Uterus (tissue), 4 donors: Measurements from ENCODE around the gene CALM3. TPM values are rescaled to one million over a fixed set of nuclear protein-coding genes. Genes with fewer than 3 reads are reported as not detected.

ENCODE experiments used
- DNase-seq, 2 donors: peaks; one replicate each; pipeline ENCODE4 v3.0.0-alpha.2; 2019 to 2020
- H3K27ac ChIP-seq, 2 donors: fragments of 200-600 bp; sonication (generic); 1 replicate in 1 of 2; 2 replicates in 1 of 2; pipeline ENCODE4 v1.5.1; 2016 to 2018
- H3K27me3 ChIP-seq, 2 donors: fragments of 200-600 bp; sonication (generic); one replicate each; pipeline ENCODE4 v1.5.1; 2018 to 2019; ENCODE audit warnings: control low read depth in 1 of 2
- H3K36me3 ChIP-seq, 2 donors: fragments of 200-600 bp; sonication (generic); one replicate each; pipeline ENCODE4 v1.5.1; 2019; ENCODE audit warnings: control low read depth in 1 of 2
- H3K4me1 ChIP-seq, 2 donors: fragments of 200-600 bp; sonication (generic); one replicate each; pipeline ENCODE4 v1.5.1; 2018 to 2019; ENCODE audit warnings: control low read depth in 1 of 2
- H3K4me3 ChIP-seq, 2 donors: fragments of 200-600 bp; sonication (generic); 1 replicate in 1 of 2; 2 replicates in 1 of 2; pipeline ENCODE4 v1.5.1; 2018 to 2019; ENCODE audit warnings: mild to moderate bottlenecking in 1 of 2
- H3K9me3 ChIP-seq, 2 donors: fragments of 200-600 bp; sonication (generic); one replicate each; pipeline ENCODE4 v1.5.1; 2019; ENCODE audit warnings: control low read depth in 1 of 2
- CTCF ChIP-seq, 4 experiments: fragments of 200-600 bp in 2 of 4; fragments of 450-650 bp in 2 of 4; sonication (generic) in 2 of 4; IDR thresholded peaks; one replicate each; pipeline ENCODE4 v1.5.1; 2016 to 2019; ENCODE audit warnings: antibody characterized with exemption in 4 of 4, mild to moderate bottlenecking in 2 of 4, moderate library complexity in 1 of 4
- POLR2A ChIP-seq, 2 donors: fragments of 450-650 bp; IDR thresholded peaks; one replicate each; pipeline ENCODE4 v1.6.1; 2016; ENCODE audit warnings: antibody characterized with exemption in 2 of 2, mild to moderate bottlenecking in 1 of 2, moderate library complexity in 1 of 2
- intact Hi-C: fragments of 100-400 bp; cut with DNase I; formaldehyde crosslinking; loops from one replicate; pipeline ENCODE4 v1.15.1; 2023; ENCODE audit warnings: low total_unique reads
- total RNA-seq, 4 donors: library from RNA; depleted of rRNA in 3 of 4; stranded (reverse); fragments of >200 nt in 3 of 4; gene quantifications; one replicate each; pipeline versions ENCODE4 v1.1.0 to v1.2.4, GENCODE V29; 2014 to 2023
- donor health status: DM: yes; HTN: yes; CAD: no.

CALM3 gene
- total RNA-seq, 4 donors from 2014 or later: 83.8 to 225 (median 157) TPM

- H3K27ac ChIP-seq: no peak overlapping the region
- no peaks in the 10 kb centered on the region for H3K27me3 ChIP-seq
- H3K36me3 ChIP-seq: no peaks in the 10 kb centered on the region
- no peak for DNase-seq
- no peak overlapping the region for H3K4me3 ChIP-seq
- TF ChIP-seq POLR2A (IDR thresholded peaks at IDR 0.05): no peak
- no peak for TF ChIP-seq CTCF (IDR thresholded peaks at IDR 0.05)
- H3K4me1 ChIP-seq: no peaks in the 10 kb centered on the region
- intact Hi-C loops: no loop called here
- H3K9me3 ChIP-seq: no peaks in the 10 kb centered on the region
Observed at GRCh38 chr19:46587861-46588260, 13.3 kb upstream of the CALM3 start.

- DNase-seq: no peak
- Histone ChIP-seq H3K27ac (no peak overlapping the region), H3K36me3 (no peaks in the 10 kb centered on the region), H3K9me3 (no peaks in the 10 kb centered on the region), H3K4me1 (no peaks in the 10 kb centered on the region), H3K27me3 (no peaks in the 10 kb centered on the region), H3K4me3 (no peak overlapping the region)
- no peak for TF ChIP-seq CTCF (IDR thresholded peaks at IDR 0.05)
- no peak for TF ChIP-seq POLR2A (IDR thresholded peaks at IDR 0.05)
- intact Hi-C loops: no loop called here
Observed at GRCh38 chr19:46591254-46591653, 9.9 kb upstream of the CALM3 start.

GRCh38 chr19:46591870-46592269 lies 9.3 kb upstream of the CALM3 start:
- intact Hi-C loops: no loop called here
- Histone ChIP-seq H3K4me3 (no peak overlapping the region), H3K27me3 (no peaks in the 10 kb centered on the region), H3K4me1 (no peaks in the 10 kb centered on the region), H3K9me3 (no peaks in the 10 kb centered on the region), H3K36me3 (no peaks in the 10 kb centered on the region), H3K27ac (no peak overlapping the region)
- TF ChIP-seq POLR2A (IDR thresholded peaks at IDR 0.05): no peak
- no peak for TF ChIP-seq CTCF (IDR thresholded peaks at IDR 0.05)
- DNase-seq: no peak

- no peak overlapping the region for H3K27ac ChIP-seq
- no peaks in the 10 kb centered on the region for H3K4me1 ChIP-seq
- H3K4me3 ChIP-seq: no peak overlapping the region
- no peaks in the 10 kb centered on the region for H3K27me3 ChIP-seq
- no peaks in the 10 kb centered on the region for H3K36me3 ChIP-seq
- H3K9me3 ChIP-seq: no peaks in the 10 kb centered on the region
- TF ChIP-seq CTCF (IDR thresholded peaks at IDR 0.05): no peak
- TF ChIP-seq POLR2A (IDR thresholded peaks at IDR 0.05): no peak
- DNase-seq: no peak
- intact Hi-C loops: no loop called here
Observed at GRCh38 chr19:46596008-46596407, 5.1 kb upstream of the CALM3 start.

- H3K9me3 ChIP-seq: no peaks in the 10 kb centered on the region
- peaks cover 0 to 8% of the 10 kb centered on the region in 2 donors for H3K4me1 ChIP-seq
- H3K4me3 ChIP-seq: no peak overlapping the region
- DNase-seq: no peak
- TF ChIP-seq POLR2A (IDR thresholded peaks at IDR 0.05): no peak
- no peak for TF ChIP-seq CTCF (IDR thresholded peaks at IDR 0.05)
- H3K36me3 ChIP-seq: no peaks in the 10 kb centered on the region
- no peak overlapping the region for H3K27ac ChIP-seq
- no peaks in the 10 kb centered on the region for H3K27me3 ChIP-seq
- intact Hi-C loops: no loop called here
Observed at GRCh38 chr19:46598372-46598917, 2.7 kb upstream of the CALM3 start.
